Duodenal mucosa (tissue), 2 donors: ENCODE measurements around the gene OXTR.

Source experiments
- H3K27ac ChIP-seq: one replicate; pipeline ENCODE4 v1.7.0; 2013; ENCODE audit warnings: low read depth, low read length
- H3K27me3 ChIP-seq, 2 donors: one replicate each; pipeline ENCODE4 v1.7.0; 2013; ENCODE audit warnings: low read length in 2 of 2, control low read depth in 1 of 2; ENCODE audit not compliant: insufficient read depth in 2 of 2, control insufficient read depth in 1 of 2
- H3K36me3 ChIP-seq, 2 donors: one replicate each; pipeline ENCODE4 v1.7.0; 2013; ENCODE audit warnings: low read length in 2 of 2, control low read depth in 1 of 2; ENCODE audit not compliant: insufficient read depth in 2 of 2, control insufficient read depth in 1 of 2
- H3K4me1 ChIP-seq, 2 donors: one replicate each; pipeline ENCODE4 v1.7.0; 2013; ENCODE audit warnings: low read length in 2 of 2, control low read depth in 1 of 2; ENCODE audit not compliant: insufficient read depth in 2 of 2, control insufficient read depth in 1 of 2
- H3K4me3 ChIP-seq, 2 donors: one replicate each; pipeline ENCODE4 v1.7.0; 2013; ENCODE audit warnings: low read length in 2 of 2, low read depth in 1 of 2
- H3K9ac ChIP-seq, 2 donors: one replicate each; pipeline ENCODE4 v1.7.0; 2013; ENCODE audit warnings: low read length in 2 of 2, low read depth in 1 of 2
- H3K9me3 ChIP-seq, 2 donors: one replicate each; pipeline ENCODE4 v1.7.0; 2013; ENCODE audit warnings: low read length in 2 of 2, control low read depth in 1 of 2; ENCODE audit not compliant: control insufficient read depth in 1 of 2

OXTR gene

GRCh38 chr3:8759038-8759707 is 10.2 kb downstream of the OXTR start:
- no peak overlapping the region for H3K27ac ChIP-seq
- H3K4me3 ChIP-seq = no peak overlapping the region
- H3K9ac ChIP-seq = no peak overlapping the region

GRCh38 chr3:8757551-8758518 is 11.6 kb downstream of the OXTR start:
- Histone ChIP-seq H3K27me3 (no peaks in the 10 kb centered on the region), H3K9me3 (no peaks in the 10 kb centered on the region), H3K4me1 (no peaks in the 10 kb centered on the region), H3K4me3 (no peak overlapping the region), H3K9ac (no peak overlapping the region), H3K27ac (no peak overlapping the region), H3K36me3 (no peaks in the 10 kb centered on the region)

More at GRCh38 chr3:8759038-8759707, 10.2 kb downstream of the OXTR start:
- Histone ChIP-seq H3K27me3 (no peaks in the 10 kb centered on the region), H3K36me3 (no peaks in the 10 kb centered on the region), H3K4me1 (no peaks in the 10 kb centered on the region), H3K9me3 (no peaks in the 10 kb centered on the region)

DNA sequence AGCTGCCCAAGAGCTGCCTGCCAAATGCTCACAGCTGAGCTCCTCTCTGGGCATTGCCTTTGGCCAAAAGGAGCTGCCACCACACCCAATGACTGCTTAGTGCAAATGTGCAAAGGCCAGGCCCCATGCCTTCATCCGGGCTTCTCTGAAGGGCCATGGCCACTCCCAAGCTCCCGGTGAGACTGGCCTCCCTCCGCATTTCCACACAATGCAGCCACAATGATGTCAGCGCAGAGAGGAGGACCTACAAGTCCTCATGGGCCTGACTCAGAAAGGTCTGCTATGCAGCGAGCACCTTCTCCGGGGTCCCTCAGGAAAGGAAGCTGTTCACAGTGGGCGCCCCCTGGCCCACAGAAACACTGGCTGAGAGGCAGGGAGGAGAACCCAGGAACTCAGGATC is 12.7 kb downstream of the OXTR start:
- Histone ChIP-seq H3K27ac (no peak overlapping the region), H3K9ac (no peak overlapping the region), H3K4me3 (no peak overlapping the region), H3K4me1 (no peaks in the 10 kb centered on the region), H3K9me3 (no peaks in the 10 kb centered on the region), H3K36me3 (no peaks in the 10 kb centered on the region), H3K27me3 (no peaks in the 10 kb centered on the region)

GRCh38 chr3:8755564-8756237 is 13.7 kb downstream of the OXTR start:
- Histone ChIP-seq H3K27ac (no peak overlapping the region), H3K9ac (no peak overlapping the region), H3K4me3 (no peak overlapping the region), H3K4me1 (no peaks in the 10 kb centered on the region), H3K9me3 (no peaks in the 10 kb centered on the region), H3K36me3 (no peaks in the 10 kb centered on the region), H3K27me3 (no peaks in the 10 kb centered on the region)

- no peak overlapping the region for H3K9ac ChIP-seq
- H3K27me3 ChIP-seq = no peaks in the 10 kb centered on the region
- H3K27ac ChIP-seq = no peak overlapping the region
- no peaks in the 10 kb centered on the region for H3K9me3 ChIP-seq
- H3K4me1 ChIP-seq = no peaks in the 10 kb centered on the region
- H3K36me3 ChIP-seq = no peaks in the 10 kb centered on the region
- H3K4me3 ChIP-seq = no peak overlapping the region
Measured at GRCh38 chr3:8755097-8755496, 14.3 kb downstream of the OXTR start.

DNA sequence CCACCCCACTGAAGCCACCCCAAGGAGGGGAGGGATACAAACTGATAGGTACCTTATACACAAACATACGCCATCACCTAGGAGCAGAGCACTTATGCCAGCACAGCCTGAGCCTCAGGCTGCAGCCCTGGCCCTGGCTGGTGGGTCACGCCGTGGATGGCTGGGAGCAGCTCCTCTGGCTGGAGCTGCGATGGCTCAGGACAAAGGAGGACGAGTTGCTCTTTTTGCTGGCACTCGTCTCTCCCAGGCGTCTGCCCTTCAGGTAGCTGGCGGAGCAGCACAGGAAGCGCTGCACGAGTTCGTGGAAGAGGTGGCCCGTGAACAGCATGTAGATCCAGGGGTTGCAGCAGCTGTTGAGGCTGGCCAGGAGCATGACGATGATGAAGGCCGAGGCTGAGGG is 16.6 kb downstream of the OXTR start:
- Histone ChIP-seq H3K36me3 (no peaks in the 10 kb centered on the region), H3K9ac (no peak overlapping the region), H3K4me1 (no peaks in the 10 kb centered on the region), H3K27me3 (no peaks in the 10 kb centered on the region), H3K9me3 (no peaks in the 10 kb centered on the region), H3K4me3 (no peak overlapping the region), H3K27ac (no peak overlapping the region)

GRCh38 chr3:8749316-8749715 is 20.1 kb downstream of the OXTR start:
- Histone ChIP-seq H3K9me3 (no peaks in the 10 kb centered on the region), H3K9ac (no peak overlapping the region), H3K36me3 (no peaks in the 10 kb centered on the region), H3K27me3 (no peaks in the 10 kb centered on the region), H3K4me3 (no peak overlapping the region), H3K27ac (no peak overlapping the region), H3K4me1 (no peaks in the 10 kb centered on the region)

DNA sequence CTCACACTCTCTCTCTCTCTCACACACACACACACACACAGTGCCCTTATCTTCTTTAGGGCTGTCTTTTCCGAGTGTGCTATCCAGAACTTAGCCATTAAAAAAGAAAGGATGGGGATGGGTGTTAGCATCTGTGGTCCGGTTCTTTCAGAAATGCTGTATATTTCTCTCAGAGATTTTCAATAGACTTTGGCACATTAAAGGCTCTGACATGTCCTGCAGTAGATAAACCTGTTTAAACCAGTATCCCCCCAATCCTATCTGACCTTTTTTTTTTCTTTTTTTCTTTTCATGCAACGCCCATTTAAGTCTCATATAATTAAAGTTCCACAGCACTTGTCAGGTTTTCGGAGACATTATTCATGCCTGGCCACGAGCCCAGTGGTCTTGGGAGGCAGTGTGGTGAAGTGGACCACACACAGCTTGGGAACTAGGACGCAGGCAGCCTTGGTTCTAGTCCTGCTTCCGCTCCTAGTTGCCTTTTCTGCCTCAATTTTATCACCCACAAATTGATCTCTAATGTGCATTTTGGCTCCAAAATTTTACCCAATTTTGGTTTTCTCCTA is 22.6 kb downstream of the OXTR start:
- H3K9ac ChIP-seq = no peak overlapping the region
- H3K4me3 ChIP-seq = no peak overlapping the region
- H3K36me3 ChIP-seq = no peaks in the 10 kb centered on the region
- no peaks in the 10 kb centered on the region for H3K27me3 ChIP-seq
- no peak overlapping the region for H3K27ac ChIP-seq
- H3K4me1 ChIP-seq = no peaks in the 10 kb centered on the region
- H3K9me3 ChIP-seq = no peaks in the 10 kb centered on the region

GRCh38 chr3:8745619-8746370 is 23.6 kb downstream of the OXTR start:
- H3K4me1 ChIP-seq = no peaks in the 10 kb centered on the region
- H3K4me3 ChIP-seq = no peak overlapping the region
- H3K36me3 ChIP-seq = no peaks in the 10 kb centered on the region
- H3K27ac ChIP-seq = no peak overlapping the region
- no peaks in the 10 kb centered on the region for H3K27me3 ChIP-seq
- H3K9me3 ChIP-seq = no peaks in the 10 kb centered on the region
- H3K9ac ChIP-seq = no peak overlapping the region
